AG09309 (cell line): Measurements from ENCODE around the gene RPH3AL.
"Not testable (repeated sequence)": the region's sequence is repeated elsewhere in the genome, so short reads cannot be mapped to it uniquely, and the experiment has no call there.

Experiments used
- DNase-seq: peaks from one replicate; pipeline ENCODE4 v3.0.0-alpha.2; 2010; ENCODE audit warnings: low read depth
- H3K4me3 ChIP-seq: 2 replicates; pipeline ENCODE4 v1.5.1; 2011; ENCODE audit warnings: mild to moderate bottlenecking, low read depth, low read length, moderate library complexity; ENCODE audit not compliant: control insufficient read depth
- TF ChIP-seq, protein P1 (sequence below): IDR thresholded peaks from 2 replicates; pipeline ENCODE4 v1.5.1; 2011; ENCODE audit warnings: mild to moderate bottlenecking, low read depth, low read length, inconsistent platforms; ENCODE audit not compliant: insufficient read depth, control insufficient read depth; ENCODE audit errors: missing control alignments

Gene RPH3AL

DNA sequence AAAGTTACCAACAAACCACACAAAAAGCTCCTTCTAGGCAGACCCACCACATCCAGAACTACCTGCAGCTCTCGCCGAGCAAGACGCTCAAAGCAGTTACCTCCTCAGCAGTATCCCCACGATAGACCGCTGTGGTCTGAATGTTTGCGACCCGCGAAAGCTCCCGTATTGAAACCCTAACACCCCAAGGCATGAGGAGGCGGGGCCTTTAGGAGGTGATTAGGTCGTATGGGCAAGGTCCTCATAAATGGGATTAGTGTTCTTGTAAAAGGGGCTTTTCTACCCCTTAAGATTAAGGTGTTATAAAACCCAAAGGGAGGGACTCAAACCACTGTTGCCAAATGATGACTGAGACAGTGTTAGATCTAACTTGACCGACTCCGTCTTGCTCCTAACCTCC lies 19.0 kb upstream of the RPH3AL start:
- no peak overlapping the region for H3K4me3 ChIP-seq
- DNase-seq: no peak
- TF ChIP-seq, protein P1, sequence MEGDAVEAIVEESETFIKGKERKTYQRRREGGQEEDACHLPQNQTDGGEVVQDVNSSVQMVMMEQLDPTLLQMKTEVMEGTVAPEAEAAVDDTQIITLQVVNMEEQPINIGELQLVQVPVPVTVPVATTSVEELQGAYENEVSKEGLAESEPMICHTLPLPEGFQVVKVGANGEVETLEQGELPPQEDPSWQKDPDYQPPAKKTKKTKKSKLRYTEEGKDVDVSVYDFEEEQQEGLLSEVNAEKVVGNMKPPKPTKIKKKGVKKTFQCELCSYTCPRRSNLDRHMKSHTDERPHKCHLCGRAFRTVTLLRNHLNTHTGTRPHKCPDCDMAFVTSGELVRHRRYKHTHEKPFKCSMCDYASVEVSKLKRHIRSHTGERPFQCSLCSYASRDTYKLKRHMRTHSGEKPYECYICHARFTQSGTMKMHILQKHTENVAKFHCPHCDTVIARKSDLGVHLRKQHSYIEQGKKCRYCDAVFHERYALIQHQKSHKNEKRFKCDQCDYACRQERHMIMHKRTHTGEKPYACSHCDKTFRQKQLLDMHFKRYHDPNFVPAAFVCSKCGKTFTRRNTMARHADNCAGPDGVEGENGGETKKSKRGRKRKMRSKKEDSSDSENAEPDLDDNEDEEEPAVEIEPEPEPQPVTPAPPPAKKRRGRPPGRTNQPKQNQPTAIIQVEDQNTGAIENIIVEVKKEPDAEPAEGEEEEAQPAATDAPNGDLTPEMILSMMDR: no peak

DNA sequence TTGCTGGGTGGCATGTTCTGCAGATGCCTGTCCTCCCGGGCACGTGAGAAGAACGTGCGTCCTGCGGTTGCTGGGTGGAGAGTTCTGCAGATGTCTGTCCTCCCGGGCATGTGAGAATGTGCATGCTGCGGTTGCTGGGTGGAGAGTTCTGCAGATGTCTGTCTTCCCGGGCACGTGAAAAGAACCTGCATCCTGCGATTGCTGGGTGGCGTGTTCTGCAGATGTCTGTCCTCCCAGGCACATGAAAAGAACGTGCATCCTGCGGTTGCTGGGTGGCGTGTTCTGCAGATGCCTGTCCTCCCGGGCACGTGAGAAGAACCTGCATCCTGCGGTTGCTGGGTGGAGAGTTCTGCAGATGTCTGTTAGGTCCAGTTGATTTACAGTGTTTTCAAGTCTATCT lies 15.0 kb upstream of the RPH3AL start:
- H3K4me3 ChIP-seq: not testable (repeated sequence)

DNA sequence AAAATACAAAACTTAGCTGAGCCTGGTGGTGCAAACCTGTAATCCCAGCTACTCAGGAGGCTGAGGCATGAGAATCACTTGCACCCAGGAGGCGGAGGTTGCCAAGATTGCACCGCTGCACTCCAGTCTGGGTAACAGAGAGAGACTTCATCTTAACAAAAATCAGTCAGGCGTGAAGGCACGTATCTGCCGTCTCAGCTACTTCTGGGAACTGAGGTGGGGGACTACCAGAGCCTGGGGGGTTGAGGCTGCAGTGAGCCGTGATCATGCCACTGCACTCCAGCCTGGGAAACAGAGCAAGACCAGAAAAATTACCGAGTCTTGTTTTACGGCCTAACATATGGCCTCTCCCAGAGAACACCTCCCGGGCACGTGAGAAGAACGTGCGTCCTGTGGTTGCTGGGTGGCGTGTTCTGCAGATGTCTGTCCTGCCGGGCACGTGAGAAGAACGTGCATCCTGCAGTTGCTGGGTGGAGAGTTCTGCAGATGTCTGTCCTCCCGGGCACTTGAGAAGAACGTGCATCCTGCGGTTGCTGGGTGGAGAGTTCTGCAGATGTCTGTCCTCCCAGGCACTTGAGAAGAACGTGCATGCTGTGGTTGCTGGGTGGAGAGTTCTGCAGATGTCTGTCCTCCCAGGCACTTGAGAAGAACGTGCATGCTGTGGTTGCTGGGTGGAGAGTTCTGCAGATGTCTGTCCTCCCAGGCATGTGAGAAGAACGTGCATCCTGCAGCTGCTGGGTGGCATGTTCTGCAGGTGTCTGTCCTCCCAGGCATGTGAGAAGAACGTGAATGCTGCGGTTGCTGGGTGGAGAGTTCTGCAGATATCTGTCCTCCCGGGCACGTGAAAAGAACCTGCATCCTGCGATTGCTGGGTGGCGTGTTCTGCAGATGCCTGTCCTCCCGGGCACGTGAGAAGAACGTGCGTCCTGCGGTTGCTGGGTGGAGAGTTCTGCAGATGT lies 14.3 kb upstream of the RPH3AL start:
- H3K4me3 ChIP-seq, DNase-seq: not testable (repeated sequence)

More for the DNA sequence above, 15.0 kb upstream of the RPH3AL start:
- DNase-seq: not testable (repeated sequence)

DNA sequence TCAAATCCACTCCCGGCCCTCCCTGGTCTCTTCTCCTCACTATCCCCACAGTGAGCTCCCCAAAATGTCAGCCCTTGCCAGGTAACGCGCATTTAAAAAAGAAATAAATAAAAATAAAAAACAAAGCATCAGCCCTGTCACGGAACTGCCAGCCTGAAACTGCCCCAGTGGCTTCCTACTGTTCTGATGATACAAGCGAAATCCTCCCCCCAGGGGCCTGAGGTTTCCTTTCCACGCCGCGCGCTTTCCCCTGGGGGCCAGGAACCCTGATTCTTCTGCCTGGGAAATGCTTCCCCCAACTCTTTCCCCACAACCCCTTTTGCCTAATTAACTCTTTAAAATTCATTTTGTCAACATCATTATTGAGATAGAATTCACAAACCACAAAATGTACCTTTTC lies 12.2 kb upstream of the RPH3AL start:
- TF ChIP-seq, protein P1: no peak
- H3K4me3 ChIP-seq: no peak overlapping the region
- DNase-seq: no peak

DNA sequence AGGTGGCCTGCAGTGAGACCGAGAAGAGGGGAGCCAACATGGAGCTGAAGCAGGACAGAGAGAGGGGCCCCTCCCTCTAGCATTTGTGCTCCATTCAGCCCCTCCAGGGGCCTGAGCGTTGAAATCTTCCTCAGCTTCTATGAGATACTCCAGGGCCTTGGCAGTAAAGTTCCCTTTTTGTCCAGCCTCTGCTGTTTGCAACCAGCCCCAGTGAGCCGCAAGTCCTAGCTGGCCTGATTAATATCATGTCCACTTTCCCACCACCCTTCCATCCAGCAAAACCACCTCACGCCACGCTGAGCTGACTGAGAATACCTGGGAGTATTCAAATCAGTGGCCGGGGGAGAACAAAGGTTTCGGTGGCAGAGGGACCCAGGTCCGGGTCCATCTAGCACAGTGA lies 11.7 kb upstream of the RPH3AL start:
- TF ChIP-seq, protein P1: no peak
- H3K4me3 ChIP-seq: no peak overlapping the region
- no peak for DNase-seq

DNA sequence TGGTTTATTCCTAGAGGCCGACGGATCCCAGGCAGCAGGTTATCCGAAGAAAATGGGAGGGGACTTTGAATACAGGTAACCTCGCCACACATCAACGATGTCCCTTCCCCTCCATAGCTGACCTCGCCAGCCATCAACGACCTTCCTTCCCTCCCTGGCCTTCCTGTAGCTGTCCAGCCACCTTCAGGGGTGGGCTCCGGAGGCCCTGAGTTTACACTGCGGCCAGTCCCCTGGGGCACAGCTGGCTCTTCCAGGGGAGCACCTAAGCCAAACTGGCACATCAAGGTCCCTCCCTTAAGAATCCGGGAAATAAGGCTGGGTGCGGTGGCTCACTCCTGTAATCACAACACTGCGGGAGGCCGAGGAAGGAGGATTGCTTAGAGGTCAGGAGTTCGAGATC lies 10.1 kb upstream of the RPH3AL start:
- no peak for DNase-seq
- TF ChIP-seq, protein P1: no peak
- H3K4me3 ChIP-seq: no peak overlapping the region

DNA sequence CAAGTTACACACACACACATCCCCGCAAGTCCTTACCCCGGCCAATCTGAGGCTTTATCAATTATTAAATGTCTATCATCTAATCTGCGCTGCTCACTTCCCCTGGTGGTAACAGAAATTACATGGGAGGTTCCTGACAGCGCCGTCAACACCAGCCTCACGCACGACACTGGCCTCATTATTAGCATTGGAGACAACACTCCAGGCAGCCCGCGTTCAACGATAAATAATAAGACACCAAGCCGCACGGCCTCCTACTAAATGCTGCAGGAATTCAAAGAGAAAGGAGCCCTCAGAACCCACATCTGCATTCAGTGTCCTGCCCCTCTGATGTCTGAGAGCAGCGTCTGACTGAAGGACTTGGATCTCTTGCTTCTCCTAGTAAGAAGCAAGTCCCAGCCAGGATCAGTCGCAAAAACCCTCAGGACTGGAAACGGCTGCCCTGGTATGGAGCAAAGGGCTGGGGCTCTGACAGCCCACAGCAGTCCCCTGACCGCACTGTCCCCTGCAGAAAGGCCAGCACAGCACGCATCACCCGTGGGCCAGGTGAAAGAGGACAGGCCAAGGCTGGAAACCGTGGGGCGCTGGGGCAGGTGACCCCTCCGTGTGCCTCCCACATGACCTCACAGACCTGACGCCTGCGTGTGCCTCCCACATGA lies 7.6 kb upstream of the RPH3AL start:
- TF ChIP-seq, protein P1: no peak
- no peak for DNase-seq
- H3K4me3 ChIP-seq: no peak overlapping the region
